Frontal cortex (tissue), 4 donors: ENCODE data around the gene CRISPLD2. TPM values are rescaled to one million over a fixed set of nuclear protein-coding genes. Genes with fewer than 3 reads are reported as not detected.

Source experiments
- DNase-seq, 2 donors: peaks; one replicate each; pipeline ENCODE4 v3.0.0; 2012; ENCODE audit warnings: low spot score in 2 of 2
- FAIRE-seq: peaks from 2 replicates; lab custom pipeline; 2012; peaks lifted over from hg19 to GRCh38; lab: Jason Lieb, UNC
- total RNA-seq: library from RNA; depleted of rRNA; stranded (reverse); fragments of >200 nt; gene quantifications from one replicate; pipeline ENCODE4 v1.2.3, GENCODE V29; 2014
- donor health status: control.
- donor health status: control.
- donor health status: control.

CRISPLD2 gene
- total RNA-seq, 1 donor from 2014 or later, result 3.3 TPM

DNA sequence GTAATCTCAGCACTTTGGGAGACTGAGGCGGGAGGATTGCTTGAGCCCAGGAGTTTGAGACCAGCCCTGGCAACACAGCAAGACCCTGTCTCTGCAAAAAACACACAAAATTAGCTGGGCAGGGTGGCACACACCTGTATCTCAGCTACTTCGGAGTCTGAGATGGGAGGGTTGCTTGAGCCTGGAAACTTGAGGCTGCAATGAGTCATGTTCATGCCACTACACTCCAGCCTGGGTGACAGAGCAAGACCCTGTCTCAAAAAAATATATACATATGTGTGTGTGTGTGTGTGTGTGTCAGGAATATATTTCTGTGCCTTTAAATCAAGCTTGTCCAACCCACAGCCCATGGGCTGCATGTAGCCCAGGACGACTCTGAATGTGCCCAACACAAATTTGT is 55.2 kb downstream of the CRISPLD2 start:
- FAIRE-seq, result no peak
- no peak for DNase-seq

DNA sequence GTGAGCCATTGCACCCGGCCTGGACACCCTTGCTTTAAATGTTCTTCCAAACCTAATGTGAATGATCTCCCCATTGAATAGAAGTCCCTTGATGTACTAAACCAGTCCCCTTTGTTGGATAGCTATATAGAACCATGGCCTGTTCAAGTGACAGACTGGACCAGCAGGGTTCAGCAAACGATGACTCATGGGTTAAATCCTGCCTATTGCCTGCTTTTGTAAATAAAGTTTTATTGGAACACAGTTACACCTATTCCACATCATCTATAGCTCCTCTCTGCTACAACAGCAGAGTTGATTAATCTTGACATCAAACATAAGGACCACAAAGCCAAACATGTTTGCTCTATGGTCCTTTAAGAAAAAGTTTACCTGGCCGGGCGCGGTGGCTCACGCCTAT is 56.1 kb downstream of the CRISPLD2 start:
- DNase-seq (no peak), FAIRE-seq (no peak)

DNA sequence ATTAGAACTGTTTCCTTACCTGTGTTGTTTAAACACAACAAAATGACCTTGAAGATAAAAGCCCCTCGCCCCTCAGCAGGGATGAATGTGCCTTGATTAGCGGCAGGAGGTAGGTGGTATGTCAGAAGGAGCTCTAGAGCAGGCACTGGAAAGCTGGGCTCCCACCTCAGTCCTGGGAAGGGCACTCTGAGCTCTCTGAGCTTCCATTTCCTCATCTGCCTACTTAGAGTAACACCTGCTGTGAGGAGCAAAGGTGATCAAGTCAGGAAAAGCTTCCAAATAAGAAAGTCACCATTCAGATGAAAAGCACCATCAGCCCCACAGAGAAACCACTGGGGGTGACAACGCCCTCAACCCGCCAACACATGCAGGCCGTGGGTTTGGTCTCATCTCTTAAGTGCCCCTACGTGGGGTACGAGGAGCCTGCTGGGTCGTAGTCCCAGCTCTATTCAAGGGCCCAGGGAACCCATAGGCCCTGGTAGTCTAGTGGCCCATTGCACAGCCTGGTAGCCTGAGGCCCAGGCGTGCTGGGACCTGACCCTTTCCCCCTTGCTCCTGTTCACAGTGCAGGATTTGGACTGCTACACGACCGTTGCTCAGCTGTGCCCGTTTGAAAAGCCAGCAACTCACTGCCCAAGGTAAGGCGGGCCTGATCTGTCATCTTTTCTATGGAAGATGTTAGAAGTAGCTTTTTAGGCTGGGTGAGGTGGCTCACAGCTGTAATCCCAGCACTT is 57.3 kb downstream of the CRISPLD2 start:
- no peak for DNase-seq
- FAIRE-seq, result no peak

DNA sequence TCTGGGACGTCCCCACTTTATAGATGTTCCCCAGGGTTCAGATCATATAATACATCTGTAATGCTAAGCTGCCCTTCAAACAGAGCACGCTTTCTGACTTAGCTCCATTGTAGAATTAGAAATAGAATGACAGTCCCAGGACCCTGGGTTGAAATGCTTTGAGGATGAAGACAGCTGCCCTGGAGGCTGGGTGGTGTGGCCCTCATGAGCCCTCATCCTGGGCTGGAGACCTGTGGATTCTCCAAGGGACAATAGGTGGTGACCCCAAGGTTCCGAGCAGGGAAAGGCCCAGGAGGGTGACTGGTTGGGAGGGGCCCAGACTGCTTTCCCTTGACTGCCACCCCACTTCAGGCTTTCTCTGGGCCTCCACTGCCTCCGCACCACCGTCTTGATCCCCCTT is 59.0 kb downstream of the CRISPLD2 start:
- FAIRE-seq (no peak), DNase-seq (no peak)

DNA sequence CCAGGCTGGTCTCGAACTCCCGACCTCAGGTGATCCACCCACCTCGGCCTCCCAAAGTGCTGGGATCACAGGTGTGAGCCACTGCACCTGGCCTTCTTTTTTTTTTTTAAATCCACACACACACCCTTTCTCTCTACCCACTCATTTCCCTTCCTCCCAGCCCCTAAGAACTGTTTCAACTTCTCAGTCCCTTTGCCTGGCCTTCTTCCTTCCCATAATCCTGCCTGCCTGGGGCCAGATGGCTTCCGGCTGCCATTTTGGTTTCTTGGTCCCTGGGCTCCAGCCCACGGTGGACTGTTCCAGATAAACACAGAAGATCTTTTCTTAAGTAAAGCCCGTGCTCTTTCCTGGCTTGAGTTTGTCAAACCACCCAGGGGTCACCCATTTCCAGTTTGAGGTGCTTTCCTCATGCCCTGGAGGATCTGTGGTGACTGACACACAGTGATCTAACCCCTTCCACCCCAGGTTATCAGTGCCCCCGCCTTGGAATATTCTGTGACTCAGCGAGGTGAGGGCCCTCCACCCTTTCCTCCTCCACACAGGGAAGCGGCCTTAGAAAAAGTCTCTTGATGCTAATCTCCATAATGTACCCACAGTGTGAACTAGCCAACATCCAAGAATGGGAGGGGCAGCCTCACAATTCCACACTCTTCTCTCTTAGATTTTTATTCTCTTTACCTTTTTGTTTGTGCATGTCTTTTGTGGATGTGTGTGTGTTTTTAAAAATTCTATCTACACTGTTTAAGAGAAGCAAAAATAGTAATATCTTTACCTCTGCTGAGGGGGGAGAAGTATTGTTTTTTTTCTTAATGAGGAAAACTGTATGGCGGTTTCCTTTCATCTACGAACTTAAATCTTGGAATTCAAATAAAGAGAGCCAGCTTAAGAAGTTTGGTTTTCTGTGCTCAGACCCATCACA is 60.0 kb downstream of the CRISPLD2 start:
- DNase-seq, result no peak
- no peak for FAIRE-seq

DNA sequence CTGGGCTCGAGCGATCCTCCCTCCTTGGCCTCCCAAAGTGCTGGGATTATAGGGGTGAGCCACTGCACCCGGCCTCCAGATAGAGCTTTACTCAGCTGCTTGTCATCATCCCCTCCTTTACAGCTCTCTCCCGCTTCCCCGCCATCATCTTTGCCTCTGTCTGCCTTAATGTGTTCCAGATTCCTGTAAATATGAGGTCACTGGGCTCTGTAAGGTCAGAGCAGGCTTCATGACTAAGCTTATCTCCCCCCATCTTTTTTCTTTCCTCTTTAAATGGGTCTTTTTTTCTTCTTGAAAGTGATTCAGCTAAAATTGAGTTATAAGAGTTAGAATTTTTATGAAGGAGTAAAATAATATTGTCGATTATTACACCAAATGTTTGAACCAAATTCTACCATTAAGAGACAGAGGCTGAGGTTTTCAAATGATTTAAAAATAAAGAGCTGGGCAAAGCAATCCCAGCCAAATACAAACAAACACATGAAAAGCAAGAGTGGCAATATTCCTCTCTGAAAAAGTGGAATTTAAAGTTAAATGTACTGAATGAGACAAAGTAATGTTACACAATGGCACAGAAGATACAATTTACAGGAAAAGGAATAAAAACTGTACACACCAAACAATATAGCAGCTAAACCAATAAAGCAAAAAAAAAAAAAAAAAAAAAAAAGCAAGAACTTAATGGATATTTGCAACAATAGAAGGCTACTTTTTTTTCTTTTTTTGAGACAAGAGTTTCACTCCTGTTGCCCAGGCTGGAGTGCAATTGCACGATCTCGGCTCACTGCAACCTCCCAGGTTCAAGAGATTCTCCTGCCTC is 62.1 kb downstream of the CRISPLD2 start:
- FAIRE-seq, result no peak

DNA sequence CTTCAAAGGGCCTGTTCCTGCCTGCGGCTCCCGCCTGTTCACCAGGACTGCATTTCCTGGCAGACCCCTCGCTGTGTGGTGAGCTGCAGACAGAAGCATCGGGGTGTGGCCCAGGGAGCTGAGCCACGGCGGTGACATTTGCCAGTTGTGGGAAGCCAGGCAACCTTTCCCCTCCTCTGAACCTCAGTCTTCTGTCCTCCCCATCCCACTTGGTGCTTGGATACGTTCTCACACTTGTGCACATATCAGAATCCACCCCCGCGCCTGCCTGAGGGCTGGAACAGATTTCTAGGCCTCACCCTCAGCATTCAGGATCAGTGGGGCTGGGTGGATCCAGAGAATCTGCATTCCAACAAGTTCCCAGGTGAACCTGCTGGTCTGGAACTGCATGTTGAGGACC is 63.5 kb downstream of the CRISPLD2 start:
- DNase-seq (no peak), FAIRE-seq (no peak)

More for the DNA sequence above, 62.1 kb downstream of the CRISPLD2 start:
- DNase-seq, result no peak

DNA sequence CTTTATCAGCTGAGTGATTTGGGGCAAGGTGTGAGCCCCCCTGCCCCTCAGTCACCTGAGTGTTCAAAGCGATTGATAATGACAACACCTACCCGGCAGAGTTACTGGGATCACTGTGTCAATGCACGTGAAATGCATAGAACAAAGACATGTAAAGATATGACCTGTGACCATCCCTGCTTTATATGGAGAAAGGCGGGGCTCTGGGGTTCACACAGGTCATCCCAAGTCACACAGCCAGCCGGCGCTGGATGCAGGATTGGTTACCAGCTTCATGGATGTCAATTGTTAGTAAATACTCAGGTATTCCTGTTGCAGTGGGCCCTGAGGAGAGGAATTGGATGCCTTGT is 64.4 kb downstream of the CRISPLD2 start:
- DNase-seq (no peak), FAIRE-seq (no peak)

DNA sequence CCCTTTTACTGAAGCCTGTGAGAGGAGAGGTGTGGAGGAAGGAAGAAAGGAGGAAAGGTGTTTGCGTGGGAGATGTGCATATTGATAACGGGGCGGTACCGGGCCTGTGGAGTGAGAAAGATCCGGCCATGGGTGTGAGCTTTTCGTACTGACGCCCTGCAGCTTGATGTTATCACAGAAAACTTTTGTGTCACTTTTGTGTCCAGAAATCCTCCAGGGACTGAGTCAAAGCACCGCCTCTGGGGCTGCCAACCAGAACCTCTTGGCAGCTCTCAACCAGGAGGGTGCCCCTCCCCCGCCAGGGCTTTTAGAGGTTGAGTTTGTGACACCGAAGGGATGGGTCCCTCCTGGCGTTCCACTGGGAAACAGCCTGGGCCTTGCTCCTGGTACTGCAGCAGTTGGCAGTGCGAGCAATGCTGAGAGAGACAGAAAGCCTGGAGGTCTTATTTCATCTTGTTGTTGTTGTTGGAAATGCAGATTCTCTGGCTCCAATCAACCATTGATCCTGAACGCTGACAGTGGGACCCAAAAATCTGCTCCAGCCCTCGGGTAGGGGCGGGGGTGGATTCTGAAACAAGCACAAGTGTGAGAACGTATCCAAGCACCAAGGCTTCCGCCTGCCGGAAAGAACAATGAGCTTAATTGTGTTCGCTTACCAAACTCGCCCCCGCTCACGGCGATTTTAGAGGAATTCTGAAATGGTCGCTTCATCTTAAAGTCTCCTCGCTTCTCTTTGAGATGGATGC is 65.0 kb downstream of the CRISPLD2 start:
- no peak for FAIRE-seq
- peak; percentile 31 to 48 for DNase-seq

DNA sequence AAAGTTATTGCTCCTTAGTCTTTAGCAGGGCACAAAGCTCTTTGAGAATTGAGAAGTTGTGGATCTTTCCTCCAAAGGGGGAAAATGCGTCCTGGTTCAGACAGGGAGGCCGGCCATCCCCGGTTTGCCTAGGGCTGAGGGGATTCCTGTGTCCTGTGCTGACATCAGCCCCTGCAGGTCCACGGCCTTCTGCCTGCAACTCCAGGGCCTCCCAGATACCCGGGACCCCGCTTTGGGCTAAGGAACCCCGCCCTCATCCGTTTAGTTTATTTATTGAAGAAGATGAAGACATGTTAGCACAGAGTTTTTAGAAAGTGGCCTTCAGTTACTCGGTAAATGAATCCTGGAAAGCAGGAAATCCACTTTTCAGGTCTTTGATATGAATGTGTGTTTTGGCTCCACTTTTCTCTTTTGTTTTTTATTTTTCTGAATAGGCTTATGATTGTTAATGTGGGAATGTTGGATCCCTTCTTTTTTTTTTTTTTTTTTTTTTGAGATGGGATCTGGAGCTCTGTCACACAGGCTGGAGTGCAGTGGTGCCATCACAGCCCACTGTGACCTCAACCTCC is 65.6 kb downstream of the CRISPLD2 start:
- FAIRE-seq, result no peak

DNA sequence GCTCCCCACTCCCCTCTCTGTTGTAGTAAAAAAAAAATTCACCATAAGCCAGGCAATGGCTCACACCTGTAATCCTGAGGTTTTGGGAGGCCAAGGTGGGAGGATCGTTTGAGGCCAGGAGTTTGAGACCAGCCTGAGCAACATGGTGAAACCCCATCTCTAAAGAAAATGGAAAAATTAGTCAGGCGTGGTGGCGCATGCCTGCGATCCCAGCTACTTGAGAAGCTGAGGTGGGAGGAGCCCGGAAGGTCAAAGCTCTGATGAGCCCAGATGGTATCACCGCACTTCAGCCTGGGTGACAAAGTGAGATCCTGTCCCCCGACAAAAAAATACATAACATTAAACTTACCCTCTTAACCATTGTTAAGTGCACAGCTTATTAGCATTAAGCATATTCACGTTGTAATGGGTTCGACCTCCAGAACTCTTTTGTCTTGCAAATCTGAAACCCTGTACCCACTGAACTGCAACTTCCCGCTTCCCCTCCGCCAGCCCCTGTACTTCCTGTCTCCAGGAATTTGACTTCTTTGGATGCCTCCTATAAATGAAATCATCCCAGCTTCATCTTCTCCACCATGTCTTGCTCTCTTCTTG is 66.8 kb downstream of the CRISPLD2 start:
- DNase-seq (no peak), FAIRE-seq (no peak)

More for the DNA sequence above, 65.6 kb downstream of the CRISPLD2 start:
- DNase-seq, result no peak

DNA sequence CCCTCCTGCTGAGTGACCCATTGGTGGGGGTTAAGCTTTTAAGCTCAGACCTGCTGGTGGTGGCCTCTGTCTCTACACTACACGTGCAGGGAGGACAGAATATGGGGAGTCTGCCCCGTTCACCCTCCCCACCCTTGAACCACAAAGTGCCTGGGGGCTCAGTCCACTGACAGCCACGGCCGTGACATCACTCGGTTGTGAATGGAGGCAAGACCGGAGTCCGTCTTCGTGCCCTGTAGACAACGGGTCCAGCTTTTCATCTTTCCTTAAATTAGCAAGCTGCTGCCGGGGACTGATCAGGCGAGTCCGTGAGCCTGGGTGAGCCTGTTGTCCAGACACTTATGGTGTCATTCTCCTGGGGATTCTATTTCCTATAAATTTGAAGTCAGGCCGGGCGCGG is 67.4 kb downstream of the CRISPLD2 start:
- DNase-seq (no peak), FAIRE-seq (no peak)

DNA sequence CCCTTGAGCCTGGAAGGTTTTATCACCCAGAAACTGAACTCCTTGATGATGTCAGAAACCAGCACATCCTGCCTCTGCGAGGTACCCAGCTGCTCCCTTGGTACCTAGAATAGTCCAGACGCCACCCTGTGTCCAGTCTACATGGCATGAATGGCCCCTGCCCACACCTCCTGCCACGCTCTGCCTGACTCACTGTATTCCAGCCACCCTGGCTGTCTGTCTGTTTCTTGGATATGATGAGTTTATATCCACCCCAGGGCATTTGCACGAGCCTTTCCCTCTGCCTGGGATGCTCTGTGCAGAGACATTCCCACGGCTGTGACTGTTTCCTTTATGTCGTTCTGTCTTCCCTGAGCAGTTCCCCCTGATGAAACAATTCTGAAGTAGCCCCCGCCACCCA is 68.7 kb downstream of the CRISPLD2 start:
- FAIRE-seq (no peak), DNase-seq (no peak)

DNA sequence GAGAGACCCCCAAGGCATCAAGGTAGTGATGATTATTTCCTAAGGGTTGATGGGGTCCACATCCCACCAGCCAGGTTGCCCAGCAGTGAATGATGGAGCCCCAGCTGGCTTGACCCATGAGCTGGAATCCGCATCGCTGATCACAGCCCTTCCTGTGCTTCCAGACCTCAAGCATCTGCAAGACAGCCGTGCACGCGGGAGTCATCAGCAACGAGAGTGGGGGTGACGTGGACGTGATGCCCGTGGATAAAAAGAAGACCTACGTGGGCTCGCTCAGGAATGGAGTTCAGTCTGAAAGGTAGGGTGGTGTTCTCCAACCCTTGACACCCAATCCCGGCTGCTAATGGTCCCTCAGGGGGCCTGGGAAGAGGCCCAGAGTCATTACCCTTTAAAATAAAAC is 69.3 kb downstream of the CRISPLD2 start:
- DNase-seq (no peak), FAIRE-seq (no peak)

DNA sequence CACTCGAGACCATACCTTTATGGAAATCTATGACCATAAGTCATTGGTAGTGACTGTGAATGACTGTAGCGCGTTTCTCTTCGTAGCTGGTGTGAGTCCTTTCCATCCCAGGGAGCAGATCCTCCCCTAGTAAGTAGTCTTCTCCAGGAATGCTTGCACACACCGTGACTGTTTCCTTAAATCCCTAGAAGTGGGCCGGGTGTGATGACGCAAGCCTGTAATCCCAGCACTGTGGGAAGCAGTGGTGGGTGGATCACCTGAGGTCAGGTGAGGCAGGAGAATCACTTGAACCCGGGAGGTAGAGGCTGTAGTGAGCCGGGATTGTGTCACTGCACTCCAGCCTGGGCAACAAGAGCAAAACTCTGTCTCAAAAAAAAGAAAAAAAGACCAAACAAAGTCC is 70.6 kb downstream of the CRISPLD2 start:
- FAIRE-seq, result no peak
- DNase-seq, result no peak

DNA sequence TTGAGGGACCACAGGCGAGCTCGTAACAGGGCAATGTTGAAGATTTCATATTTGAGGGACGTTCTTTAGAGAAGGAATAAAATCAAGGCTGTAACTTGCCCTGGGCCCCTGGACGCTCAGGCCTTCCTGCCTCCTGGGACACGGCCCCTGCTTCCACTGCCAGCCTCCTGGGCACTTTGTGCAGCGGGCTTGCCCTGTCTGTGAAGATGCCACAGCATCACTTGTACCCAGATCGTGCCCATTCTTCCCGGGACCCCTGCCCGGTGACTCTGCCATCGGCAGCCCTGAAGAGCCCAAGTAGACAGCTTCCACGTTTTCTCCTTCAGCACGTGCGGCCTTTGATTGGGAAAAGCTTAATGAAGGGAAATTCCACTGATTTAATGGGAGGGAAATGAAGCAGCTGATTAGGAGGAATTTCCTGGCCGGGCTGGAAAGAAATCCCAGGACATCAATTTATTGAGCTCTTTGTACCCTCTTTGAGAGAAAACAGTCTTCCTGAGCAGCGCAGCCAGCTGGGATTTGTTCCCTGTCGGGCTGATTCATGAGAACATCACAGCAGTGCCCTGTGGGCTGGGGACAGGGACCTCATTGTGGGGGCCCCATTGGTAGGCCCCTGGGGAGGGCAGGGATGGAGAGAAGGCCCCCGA is 71.5 kb downstream of the CRISPLD2 start:
- DNase-seq, result peak in 1 of 2 donors; percentile 39
- FAIRE-seq, result no peak

DNA sequence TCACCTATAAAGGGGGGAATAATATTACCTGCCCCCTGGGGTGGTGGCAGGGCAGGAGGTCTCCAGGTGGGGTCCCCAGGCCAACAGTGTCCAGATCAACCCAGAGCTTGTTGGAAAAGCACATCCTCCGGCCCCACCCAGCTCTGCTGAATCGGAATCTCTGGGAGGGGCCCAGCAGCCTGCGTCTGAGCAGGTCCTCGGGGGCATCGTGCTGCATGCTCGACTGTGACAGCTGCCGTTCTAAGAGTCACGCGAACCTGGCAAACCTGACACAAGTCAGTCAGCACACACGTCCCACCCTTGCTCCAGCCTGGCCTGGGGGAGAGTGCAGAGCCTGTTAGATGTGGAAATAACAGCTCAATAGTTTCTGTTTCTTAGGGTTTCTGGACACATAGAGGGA is 72.3 kb downstream of the CRISPLD2 start:
- no peak for FAIRE-seq
- DNase-seq, result no peak

DNA sequence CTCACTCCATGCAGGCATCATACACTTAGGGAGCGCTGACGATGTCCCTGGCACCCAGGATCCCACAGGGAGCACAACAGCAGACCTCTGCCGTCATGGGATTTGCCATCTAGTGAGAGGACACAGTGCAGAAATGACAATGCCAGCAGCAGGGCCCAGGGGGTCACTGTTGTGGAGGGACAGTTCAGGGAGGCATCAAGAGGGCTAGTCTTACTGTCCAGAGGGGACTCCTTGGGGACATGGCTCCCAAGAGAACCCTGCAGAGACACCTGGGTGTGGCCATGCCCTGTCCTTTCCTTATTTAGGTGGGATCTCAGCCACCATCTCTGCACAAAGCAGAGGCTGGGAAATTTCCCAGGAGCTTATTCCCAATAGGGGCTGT is 73.7 kb downstream of the CRISPLD2 start:
- FAIRE-seq (no peak), DNase-seq (no peak)
